HG02943 (cell line): ENCODE results near the gene SPEM3.

Source experiments
- ATAC-seq: cut with Tn5 transposase; IDR thresholded peaks from one replicate; pipeline ENCODE4 v1.9.1; 2021; ENCODE audit warnings: mild to moderate bottlenecking, low read depth, moderate library complexity; ENCODE audit not compliant: unreplicated experiment

The SPEM3 gene

DNA sequence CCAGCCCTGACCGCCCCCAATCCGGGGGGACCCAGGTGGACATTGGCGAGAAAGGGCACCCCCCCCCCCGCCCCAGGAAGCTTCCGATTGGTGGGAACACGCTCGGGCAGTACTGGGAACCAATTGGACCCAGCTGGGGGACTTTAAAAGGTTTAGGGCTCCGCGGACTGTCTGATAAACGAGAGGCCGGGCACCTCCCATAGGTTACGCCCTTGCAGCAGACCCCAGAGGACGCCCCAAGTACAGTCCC is 25.0 kb upstream of the SPEM3 start:
- peak; percentile 19 for ATAC-seq

DNA sequence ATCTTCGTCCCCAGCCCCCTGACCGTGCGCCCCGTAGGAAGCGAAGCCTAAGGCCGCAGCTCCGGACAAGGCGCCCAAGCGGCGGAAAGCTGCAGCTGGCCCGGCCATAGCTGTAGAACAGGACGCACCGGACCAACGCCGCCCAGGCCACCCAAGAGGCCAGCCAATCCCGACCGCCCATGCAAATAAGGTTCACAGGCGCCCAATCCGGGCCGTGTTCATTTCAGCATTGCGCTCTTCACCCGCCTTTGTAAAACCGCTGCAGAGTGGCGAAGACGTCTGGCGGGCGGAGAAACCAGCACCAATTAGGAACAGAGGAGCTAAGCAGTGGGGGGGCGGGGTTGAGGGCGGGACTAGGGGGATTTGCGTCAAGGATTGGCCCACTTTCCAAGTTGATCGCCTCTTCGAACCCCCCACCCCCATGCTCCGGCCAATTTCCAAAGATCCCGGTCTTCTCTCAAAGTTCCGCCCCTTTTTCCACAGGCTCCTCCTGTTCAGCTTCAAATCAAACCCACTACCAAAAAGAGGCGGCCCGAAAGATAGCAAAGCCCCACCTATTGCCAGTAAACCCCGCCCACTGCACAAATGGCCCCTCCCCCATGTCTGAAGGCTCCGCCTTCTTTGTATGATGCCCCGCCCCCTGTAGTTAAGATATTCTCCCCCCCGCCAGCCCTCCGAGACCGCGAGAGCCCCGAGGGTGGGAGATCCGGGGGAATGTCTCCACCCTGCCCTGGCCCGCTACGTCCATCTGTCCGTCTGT is 24.5 kb upstream of the SPEM3 start, which contains the start of gene TMEM256:
TMEM256 (minus strand) TSS at position 121 of the 760 bp plus-strand sequence; CDS start at position 108, 13 bp downstream.
- peak; percentile 83 for ATAC-seq

GRCh38 chr17:7404737-7405349 is 23.8 kb upstream of the SPEM3 start:
- peak; percentile 15 for ATAC-seq

GRCh38 chr17:7405350-7406234 is 23.1 kb upstream of the SPEM3 start:
- no peak for ATAC-seq

DNA sequence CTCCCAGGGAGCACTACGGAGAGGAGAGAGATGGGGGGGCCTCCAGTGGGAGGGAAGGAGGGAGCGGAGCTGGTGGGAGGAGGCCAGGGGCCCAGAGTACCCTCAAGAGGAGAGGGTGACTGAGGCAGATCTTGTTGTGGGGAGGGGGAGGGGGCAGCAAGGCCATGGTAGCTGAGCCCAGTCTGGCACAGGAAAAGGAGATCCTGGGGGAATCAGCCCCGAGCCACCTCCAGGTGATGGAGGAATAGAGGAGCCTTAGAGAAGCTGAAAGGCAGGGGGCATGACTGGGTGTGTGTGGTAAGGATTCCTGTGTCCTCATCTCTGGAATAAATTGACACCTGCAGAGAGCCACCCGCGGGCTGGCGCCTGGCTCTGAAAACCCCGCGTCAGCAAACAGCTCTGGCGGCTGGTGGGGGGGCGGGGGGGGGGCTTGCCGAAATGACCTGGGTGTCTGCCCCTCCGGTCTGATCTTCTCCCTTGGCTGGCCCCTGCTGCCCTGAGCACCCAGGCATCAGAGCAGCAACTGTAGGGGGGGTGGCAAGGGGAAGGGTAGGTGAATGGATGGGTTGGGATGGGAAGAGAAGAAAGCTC is 22.3 kb upstream of the SPEM3 start:
- no peak for ATAC-seq

DNA sequence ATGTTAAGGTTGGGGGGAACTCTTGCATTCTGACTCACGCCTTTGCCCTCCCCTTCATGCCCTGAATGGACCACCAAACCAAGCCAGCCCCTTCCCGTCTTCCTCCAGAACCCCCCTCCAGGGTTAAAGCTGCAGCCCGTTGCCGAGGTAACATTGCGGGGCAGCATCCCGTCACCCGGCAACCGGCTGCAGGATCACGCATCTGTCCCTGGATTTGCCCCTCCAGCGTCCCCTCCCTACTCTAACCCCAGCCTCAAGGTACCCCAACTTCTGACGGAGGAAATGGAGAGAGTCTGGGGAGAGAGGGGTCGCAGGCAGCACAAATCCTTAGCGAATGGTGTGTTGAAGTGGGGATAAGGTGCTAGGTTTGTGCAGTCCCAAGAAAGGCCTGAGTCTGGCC is 21.6 kb upstream of the SPEM3 start:
- ATAC-seq, result no peak

DNA sequence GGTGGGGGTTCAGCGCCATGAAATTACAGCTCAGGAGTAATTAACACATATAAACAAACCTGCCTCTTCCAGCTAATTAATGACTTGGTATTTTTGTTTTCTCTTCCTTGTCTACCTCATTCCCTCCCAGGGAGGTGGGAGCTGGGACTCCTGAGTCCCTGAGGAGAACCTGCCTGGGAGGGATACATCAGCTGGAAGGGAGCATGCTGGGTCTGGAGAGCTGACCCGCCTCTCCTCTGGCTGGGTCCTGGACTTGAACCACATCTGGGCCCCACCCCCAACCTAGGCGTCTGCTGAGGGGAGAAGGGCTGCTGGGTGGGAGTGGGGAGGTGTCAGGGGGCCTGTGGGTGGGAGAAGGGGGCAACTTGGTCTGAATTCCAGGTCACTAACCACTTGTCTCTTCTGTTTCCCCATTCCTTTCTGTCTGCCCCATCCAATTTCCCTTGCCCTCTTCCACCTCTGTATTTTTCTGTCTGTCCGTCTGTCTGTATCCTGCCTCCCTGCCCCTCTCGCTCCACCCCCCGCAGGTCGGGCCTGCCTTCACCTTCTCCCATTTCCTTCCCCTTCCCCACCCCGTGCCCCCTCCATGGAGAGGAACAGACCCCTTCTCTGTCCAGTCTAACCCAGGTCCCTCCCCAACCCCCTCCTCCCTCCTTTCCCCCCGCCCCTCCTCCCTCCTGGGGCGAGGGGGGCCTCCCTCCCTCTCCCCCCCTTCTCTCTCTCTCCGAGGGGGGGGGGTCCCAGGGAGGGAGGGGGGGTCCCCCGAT is 21.0 kb upstream of the SPEM3 start, which contains the start of gene NLGN2:
NLGN2 (plus strand) TSS at position 361 of the 767 bp plus-strand sequence. CDS start 411 bp downstream, outside the sequence.
- no peak for ATAC-seq

GRCh38 chr17:7408252-7408727 is 20.4 kb upstream of the SPEM3 start:
- ATAC-seq, result no peak

DNA sequence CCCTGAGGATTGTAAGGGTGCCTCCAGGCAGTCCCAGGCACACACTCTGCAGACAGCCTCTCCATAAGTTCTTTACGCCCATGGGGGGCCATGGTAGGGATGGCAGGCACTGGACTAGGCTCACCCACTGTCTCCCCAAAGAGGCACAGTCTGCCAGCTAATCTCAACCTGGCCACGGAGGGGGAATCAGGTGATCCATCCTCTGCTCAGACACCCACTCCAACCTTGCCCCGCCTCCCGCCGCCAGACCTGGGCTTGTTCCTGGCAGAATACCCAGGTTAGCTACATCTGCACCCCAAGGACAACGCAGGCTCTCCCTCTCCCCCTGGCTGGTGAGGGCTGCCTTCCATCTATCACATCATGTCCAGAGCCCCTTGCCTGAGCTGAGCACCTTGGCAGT is 19.8 kb upstream of the SPEM3 start:
- no peak for ATAC-seq

- ATAC-seq, result no peak
Observed at GRCh38 chr17:7409716-7410115, 18.9 kb upstream of the SPEM3 start.

DNA sequence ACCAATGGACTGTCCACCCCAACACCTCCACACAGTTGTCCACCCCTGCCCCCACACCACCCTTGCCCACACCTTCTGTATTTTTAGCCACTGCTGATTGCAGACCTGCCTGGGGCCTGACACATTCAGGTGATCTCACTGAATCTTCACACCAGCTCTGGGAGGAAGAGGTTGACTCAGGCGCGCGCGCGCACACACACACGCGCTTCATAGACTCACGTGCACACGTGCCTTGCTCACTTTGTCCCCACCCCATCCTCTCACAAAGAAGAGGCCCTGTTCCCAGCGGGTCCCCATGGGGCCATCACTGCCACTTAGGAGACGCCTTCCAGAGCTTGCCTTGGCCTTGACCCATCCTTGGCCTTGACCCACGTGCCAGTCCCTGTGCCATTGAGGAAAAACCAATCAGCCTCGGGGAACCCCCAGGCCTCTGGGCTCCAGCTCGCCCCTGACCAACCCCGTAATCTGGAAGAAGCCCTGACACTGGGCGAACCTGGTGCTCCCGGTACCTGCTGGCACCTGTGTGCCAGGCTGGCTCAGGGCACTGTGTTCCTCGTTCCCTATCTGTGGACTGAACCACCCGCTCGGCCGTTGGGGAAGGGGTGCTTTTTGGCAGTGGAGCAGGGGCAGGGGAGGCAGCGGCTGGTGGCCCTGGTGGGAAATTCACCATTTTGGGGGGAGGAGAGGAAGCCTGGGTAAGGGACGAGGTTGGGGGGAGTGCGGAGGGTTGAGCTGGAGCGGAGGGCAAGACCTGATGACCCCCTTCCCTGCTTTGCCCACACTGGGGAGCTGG is 17.8 kb upstream of the SPEM3 start:
- no peak for ATAC-seq

- ATAC-seq, result no peak
Observed at GRCh38 chr17:7411427-7411750, 17.3 kb upstream of the SPEM3 start.

DNA sequence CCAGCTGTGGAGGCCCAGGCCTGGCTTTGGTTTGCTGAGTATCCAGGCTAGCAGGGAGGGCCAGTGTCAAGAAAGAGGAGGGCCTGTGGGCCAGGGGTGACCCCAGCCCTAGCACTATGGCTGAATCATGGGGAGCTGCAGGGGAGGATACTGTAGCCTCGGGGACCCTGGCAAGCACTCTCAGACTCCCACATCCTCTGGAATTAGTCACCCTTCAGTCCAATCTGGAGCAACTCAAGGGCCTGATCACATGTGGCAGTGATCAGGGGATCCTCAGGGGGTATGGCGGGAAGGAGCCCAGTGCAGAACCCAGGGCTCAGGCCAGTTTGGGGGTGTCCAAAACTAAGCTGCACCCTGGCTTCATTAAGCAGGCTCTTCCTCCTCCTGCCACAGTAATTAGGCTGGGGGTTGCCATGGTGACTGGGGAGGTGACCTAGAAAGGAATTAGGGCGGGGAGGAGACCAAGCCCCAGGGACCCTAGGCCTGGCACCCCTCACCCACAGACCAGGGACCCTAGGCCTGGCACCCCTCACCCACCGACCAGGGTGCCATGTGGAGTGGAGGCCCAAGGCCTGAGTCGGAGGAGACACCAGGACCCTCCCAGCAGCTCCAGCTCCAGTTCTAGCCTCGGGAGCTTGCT is 15.2 kb upstream of the SPEM3 start:
- ATAC-seq, result no peak

GRCh38 chr17:7414837-7415236 is 13.8 kb upstream of the SPEM3 start:
- no peak for ATAC-seq

DNA sequence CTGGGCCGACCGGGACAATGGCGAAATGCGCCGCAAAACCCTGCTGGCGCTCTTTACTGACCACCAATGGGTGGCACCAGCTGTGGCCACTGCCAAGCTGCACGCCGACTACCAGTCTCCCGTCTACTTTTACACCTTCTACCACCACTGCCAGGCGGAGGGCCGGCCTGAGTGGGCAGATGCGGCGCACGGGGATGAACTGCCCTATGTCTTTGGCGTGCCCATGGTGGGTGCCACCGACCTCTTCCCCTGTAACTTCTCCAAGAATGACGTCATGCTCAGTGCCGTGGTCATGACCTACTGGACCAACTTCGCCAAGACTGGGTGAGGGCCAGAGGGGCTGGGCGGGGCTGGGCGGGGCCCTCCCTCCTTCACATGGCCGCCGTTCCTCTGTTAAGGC is 12.9 kb upstream of the SPEM3 start:
- ATAC-seq, result no peak

- no peak for ATAC-seq
Observed at GRCh38 chr17:7416323-7416722, 12.3 kb upstream of the SPEM3 start.

DNA sequence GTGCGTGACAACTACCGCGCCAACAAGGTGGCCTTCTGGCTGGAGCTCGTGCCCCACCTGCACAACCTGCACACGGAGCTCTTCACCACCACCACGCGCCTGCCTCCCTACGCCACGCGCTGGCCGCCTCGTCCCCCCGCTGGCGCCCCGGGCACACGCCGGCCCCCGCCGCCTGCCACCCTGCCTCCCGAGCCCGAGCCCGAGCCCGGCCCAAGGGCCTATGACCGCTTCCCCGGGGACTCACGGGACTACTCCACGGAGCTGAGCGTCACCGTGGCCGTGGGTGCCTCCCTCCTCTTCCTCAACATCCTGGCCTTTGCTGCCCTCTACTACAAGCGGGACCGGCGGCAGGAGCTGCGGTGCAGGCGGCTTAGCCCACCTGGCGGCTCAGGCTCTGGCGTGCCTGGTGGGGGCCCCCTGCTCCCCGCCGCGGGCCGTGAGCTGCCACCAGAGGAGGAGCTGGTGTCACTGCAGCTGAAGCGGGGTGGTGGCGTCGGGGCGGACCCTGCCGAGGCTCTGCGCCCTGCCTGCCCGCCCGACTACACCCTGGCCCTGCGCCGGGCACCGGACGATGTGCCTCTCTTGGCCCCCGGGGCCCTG is 11.5 kb upstream of the SPEM3 start:
- ATAC-seq, result no peak

DNA sequence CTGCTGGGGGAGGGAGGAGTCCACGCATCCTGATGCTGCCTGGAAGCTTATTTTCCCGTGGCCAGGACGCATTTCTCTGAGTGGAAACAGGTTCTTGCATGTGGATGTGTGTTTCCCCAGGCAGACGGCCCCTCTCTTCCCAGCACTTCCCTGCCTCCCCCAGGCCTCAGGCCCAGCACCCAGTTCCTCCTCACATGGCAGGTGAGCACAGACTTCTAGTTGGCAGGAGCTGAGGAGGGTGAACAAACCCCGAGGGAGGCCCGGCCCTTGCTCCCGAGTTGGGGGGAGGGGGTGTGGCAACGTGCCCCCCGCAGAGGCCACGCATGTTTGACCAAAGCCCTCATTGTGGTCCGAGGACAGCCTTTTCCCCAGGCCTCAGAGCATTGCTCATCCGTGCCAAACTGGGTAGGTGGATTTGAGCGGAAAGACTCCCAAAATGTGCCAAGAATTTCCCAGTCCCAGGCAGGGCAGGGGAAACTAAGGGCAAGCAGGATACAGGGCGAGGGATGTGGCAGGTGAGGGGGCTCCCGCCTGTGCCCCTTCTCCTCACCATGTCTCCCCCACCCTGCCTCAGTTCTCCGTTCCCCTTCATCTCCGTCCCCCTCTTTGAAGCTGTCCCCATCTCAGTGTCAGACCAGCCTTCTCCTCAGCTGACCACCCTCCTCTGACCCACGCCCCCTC is 10.0 kb upstream of the SPEM3 start:
- ATAC-seq, result no peak
